Activated CD4-positive, alpha-beta T cell treated with anti-CD3 and anti-CD28 coated beads for 24 hours (primary cell): ENCODE measurements around the gene RBM33.
"Not testable (repeated sequence)": the region's sequence is repeated elsewhere in the genome, so short reads cannot be mapped to it uniquely, and the experiment has no call there.

Experiments
- DNase-seq, 2 donors: peaks; one replicate each; pipeline ENCODE4 v3.0.0-alpha.2; 2020; ENCODE audit warnings: low read depth in 2 of 2

Gene RBM33

DNA sequence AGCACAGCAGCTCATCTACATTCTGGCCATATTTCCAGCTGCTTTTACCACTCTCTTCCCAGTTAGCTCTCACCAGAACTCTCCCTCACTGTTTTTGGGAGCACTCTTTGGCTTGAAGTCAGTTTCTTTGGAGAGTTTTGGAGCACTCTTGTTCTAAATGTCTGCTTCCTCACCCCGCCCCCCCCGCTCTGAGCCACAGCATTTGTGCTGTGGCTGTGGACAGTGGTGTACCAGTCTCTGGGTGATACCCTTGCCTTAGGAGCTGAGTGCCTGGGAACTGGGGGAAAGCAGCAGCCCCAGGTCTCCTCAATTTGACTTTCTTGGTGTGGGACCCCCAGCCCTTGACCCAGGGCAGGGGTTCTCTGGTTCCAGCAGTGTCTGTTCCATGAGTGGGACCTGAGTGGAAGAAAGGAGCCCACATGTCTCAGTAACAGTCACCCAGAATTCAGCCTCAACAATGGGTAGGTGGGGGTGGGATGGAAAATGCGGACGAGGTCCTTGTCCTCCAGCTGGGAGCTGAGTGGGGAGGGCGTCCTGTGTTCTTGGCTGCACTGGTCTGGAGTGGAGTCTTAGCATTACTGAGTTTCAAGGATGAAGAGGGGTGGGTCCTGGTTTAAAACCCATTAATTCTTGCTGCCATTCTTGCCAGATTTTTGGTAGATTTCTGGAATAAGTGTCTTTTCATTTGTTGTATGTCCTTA is 18.0 kb downstream of the RBM33 start:
- DNase-seq = no peak

DNA sequence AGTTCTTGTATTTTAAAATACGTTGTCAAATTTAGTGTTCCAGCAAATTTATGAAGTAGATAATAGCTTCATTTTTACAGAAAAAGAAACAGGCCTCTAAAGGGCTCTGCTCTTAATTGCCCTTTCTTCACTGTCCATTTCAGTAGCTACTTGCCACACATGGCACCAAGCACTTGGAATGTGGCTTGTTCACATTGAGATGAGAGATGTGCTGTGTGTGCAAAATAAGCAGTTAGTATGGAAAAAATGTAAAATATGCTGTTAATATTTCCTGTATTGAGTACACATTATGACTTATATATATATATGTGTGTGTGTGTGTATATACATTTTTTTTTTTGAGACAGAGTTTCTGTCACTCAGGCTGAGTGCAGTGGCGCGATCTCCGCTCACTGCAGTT is 19.5 kb downstream of the RBM33 start:
- DNase-seq = no peak

DNA sequence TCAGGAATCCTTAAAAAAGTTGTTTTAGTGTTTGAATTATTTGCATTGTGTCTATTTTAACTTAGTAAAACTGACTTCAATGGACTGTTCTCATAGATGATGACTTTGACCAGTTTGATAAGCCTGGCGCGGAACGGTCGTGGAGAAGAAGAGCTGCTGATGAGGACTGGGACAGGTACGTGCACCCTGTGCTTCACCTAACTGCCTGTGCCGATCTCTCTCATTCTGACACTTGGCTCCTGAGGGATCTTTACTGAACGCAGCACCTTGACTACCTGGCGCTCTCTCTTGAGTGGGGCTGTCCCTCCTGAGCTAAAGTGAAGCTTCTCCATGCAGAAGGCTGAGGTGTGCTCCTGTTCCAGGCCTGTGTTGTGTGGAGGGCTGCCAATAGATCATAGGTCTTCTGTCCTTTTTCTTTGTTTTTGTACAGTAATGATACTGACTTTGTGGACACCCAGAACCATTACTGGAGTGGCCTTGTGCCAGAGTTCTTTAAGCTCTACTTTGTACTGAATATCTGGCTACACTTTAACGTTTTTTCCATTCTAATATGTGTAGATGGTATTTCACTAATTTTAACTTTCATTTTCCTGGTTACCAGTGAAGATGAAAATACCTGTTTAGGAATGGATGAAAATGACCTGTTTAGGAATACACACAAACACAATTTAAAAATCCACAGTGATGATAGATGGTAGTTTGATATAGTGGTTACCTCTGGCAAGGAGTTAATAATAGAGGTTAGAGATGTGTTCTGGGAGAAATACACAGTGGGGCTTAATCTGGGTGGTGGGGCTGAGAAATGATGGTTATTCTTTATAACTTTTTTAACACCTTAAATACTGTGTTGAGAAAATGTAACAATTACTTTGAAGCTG is 20.9 kb downstream of the RBM33 start:
- DNase-seq = no peak

DNA sequence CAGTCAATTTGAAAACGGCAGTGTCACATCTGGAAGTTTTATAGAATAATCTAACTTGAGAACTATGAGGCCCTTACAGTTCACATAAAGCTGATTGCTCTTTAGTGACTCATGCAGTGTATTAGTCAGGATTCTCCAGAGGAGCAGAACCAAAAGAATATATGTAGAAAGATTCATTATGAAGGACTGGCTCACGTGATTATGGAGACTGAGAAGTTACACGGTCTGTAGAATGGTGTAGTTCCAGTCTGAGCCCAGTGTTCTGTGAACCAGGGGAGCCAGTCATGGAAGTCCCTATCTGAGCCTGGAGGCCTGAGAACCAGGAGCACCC is 21.5 kb downstream of the RBM33 start:
- DNase-seq = no peak

DNA sequence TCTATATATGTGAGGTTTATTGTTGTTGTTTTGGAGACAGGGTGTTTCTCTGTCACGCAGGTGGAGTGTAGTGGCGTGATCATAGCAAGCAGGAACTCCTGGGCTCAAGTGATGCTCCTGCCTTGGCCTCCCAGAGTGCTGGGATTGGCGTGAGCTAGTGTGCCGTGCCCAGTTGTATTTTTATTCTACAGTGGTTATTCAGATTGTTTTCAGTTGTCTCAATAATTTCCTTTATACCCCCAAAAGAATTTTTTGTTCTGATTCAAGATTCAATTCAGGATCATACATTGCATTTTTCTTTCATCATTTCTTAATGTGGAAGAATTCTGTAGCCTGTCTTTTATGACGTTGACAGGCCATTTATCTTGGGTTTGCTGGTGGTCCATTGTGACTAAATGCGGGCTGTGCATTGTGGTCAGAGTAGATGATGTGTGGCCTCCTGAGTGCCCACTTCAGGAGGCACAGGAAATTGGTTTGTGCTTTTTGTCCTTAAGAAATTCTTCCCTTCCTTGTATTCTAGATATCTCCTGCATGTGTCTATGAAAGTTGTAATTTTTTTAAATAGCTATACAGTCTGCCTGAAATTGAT is 22.9 kb downstream of the RBM33 start:
- DNase-seq = no peak

DNA sequence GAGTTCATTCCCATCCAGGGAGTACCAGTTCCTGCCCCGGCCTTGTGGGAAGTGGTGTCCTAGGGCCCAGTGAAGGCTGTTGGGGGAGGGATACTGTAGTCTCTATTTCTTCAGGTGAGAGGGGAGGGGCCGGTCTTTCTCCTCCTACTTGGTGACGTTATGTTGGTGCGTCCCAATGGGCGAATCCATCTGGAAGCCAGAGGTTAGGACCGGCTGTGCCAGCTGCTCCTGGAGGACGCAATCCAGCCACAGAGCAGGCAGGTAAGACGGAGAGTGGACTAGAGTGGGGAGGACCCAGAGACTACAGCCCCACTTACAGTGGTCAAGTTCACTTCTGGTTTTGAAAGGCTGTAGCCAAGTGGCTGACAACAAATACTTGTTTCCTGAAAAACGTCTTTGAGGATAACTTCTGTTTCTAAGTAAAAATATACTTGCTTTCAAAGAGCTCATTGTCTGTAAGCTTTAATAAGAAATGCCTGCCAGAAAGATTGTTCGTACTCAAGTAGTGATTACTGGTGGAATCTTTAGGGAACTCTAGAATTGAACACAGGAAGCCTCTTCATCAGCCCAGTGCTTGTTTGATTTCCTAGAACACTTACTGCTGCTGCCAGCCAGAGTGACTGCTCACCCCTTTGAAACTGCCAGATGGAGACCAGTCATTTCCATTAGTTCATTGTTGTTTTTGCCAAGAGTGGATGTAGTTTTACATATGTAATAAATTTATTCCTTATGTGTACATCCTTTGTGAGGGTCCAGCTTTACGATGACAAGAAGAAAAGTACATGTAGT is 25.4 kb downstream of the RBM33 start:
- DNase-seq = no peak

DNA sequence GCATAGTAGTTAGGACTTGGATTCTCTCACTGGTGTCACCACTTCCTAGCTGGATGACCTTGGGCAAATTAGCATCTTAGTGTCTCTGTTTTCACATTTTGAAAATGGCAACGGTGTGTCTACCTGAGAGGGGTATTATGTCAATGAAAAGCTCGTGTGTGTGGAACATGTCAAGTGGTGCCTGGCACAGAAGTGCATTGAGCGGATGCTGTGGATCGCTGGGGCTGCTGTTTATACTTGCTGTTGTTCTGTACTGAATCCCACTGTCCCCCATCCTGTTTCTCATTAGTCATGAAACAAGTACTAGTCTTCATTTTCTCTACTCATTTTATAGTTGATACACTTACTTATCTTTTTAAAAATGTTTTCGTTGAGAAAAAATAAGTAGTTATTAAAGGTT is 26.1 kb downstream of the RBM33 start:
- DNase-seq = no peak

DNA sequence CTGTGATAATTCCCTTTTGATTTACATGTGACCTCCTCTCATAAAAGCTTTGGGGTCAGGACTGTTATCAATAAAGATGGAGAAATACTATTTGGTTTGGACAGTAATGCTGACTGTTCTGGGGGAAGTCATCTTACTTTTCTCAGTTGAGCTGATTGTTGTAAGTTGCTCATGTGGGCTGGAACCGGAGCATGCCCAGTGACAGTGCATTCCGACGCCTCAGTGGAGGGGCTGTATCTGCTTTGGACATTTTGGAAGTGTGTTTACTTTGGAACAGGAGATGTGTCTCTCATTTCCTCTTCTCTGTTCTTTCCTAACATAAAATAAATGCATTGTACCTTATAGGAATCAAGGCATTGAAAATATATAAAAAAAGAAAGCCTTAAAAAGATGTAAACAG is 30.1 kb downstream of the RBM33 start:
- no peak for DNase-seq

DNA sequence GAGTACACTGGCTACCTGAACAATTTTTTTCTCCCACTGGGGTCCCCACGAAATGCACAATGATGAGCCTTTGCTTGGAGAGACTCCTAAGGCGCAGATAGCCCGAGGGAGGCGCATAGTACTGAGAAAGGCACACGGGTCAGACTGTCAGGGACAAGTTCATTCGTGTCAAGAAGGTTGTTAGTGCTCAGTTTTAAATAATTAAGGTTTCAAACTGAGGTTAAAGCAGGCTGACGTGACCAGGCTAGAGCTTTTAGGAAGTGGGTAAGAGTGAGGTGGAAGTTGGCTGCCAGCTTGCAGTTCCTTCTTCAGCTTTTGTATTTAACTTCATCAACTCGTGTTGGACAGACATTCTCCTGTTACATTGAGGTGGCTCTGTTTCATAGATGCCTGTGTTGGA is 31.6 kb downstream of the RBM33 start:
- no peak for DNase-seq

DNA sequence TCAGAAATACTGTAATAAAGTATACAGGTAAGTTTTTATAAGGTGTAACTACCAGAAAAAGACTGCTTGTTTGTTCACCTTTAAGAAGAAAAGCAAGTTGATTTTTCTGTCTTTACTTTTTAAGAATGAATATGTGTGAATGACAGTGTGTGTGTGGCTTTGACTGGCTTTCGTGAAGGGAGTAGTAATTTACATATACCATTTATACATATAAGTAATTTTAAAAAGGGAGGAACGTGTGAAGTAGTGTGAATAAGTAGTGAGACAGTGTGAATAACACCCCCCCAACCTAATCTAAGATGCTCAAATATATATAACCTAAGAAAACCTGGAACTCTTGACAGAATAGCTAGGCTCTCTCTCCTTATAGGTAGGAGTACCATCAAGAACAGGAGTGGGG is 33.2 kb downstream of the RBM33 start:
- no peak for DNase-seq

DNA sequence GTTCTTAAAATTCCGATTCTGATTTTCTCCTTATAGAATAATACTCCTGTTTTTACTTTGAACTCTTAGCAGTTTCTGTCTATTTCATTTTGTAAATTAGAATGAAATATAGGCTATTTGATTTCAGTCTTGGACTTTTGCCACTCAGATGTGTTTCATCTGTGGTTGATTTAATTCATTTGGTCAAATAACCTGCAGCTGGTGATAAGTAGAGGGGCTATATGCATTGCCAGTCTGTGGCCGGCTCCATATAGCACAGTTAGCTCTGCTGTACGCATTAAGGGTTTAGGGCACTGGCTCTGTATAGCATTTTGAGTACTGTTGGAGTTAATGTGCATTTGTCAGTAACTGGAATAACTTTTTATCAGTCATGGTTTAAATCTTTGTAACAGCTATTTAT is 35.7 kb downstream of the RBM33 start:
- no peak for DNase-seq

DNA sequence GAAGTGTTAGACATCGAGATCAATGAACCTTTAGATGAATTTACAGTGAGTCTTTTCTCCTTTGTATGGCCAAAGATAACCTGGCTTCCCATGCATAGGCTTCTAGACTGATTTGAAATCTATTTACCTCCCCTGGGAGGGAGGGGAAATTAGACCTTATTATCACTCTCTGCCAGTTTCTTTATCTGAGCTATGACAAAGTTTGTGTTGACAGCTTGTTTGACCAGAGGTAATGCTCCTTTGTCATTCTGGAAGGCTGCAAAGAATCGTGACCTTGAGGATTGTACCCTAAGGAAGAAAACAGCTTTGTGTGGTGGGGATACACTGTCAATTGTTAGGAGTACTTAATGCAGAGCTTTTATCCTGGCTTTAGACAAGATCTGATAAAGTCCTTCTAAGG is 36.4 kb downstream of the RBM33 start:
- no peak for DNase-seq

DNA sequence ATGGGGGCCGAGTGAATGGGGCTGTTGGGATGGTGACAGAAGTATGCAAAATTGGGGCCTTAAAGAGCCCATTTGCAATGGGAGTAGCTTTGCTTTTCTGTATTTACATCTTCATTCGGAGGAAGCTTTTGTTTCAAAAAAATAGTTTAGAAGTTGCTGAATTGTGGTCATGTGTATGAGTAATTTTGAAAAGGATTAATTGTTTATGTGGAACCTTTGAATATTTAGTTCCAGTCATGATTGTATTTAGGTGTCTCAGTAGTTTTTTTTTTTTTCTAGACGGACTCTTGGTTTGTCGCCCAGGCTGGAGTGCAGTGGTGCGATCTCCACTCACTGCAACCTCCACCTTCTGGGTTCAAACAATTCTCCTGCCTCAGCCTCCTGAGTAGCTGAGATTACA is 37.2 kb downstream of the RBM33 start:
- DNase-seq = no peak

DNA sequence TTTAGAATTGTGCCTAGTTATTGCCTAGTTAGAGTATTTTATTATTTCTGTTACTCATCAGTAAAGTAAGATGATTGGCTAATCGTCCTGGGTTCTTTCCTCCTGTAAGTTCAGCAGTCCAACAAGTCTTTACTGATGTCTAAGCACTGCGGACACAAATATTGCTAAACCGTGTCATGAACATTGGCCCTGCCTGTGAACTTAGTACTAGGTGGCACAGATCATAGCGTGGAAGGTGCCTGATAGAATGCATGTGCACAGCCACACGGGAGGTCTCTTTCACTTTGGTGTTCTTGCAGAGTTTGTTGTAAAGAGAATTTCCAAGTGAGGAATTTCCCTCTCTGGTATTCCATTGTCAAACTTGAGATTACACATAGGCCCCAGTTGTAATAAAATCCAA is 38.0 kb downstream of the RBM33 start:
- no peak for DNase-seq

DNA sequence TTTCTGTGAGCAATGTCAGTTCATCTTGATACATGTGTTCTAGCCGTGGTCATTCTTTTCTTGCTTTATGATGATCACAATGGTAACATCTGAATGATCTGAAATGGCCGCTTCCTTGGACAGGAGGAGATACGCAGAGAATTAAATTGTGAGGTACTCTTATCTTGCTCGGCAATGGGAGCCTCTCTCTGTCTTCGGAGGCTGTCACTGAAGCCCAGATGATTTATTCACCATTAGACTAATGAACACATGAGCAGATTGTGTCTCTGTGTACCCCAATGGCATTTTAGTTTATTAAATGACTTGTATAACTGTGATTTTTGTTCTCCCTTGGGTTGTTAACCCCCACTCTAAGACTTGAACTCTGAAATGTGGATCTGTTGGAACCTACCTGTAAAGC is 38.6 kb downstream of the RBM33 start:
- DNase-seq = no peak

DNA sequence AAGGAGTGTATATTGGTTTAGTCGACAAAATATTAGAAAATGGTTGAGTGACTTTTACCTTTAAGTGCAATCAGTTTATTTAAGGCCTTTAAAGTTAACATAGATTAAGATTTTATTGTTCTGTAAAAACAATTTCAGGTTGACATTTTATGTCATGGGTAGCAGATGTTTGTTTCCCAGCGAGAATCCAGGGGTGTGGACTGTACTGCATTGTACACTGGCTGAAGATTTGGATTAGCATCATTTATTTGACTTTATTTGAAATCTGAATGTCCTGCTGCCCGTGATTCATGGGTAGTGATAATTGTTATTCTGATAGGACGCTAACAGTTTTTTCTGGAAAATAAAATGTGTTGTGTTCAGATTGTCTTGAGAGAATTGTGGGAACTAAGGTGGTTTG is 39.3 kb downstream of the RBM33 start:
- no peak for DNase-seq

DNA sequence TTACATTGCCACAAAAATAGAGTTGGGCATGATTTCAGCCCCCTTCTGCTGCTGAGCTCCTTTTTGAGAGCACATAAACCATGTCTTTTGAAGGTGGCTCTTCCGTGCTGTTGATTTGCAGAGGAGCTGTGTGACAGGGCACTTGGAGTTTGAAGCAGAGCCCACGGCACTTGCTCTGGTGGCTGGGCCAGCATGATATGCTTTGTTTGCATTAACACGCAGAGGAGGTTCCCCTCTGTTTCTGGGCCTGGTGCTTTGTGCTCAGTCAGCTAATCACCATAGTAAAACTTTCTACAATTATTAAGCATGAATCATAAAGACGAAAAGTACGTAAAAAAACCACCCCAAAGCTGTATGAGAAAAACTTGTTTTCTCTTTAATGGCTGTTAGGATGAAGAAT is 40.1 kb downstream of the RBM33 start:
- no peak for DNase-seq

DNA sequence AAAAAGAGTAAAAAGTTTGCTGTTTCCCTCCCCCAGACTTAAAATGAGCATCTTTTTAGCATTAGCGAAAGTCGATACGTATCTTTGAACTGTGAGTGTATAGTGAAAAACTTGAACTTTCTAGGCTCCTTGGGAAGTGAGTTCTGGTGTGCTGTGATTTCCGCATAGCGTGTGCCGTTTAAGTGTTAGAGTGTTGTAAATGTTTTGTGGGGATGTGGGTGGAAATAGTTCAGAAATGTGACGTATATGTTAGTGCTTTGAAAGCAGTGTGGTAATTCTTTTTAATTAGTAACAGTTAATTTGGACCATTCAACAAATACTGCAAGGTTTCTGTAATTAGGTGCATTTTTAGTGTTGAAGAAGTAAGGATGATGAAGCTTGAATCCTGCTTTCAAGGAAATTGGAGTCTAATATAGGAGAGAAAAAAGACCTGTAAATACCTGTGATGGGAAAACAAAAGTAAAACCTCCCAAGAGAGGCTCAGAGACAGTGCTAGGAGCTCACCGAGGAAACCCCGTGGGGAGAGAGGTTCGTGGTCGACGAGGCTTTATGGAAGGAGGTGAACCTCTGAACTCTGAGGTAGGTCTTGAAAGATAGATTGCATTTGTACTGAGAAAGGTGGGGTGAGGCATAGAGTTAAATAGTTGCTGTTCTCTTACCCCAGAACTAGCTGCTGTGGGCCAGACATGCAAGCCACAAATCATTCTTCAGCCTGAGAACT is 40.8 kb downstream of the RBM33 start:
- DNase-seq = no peak

DNA sequence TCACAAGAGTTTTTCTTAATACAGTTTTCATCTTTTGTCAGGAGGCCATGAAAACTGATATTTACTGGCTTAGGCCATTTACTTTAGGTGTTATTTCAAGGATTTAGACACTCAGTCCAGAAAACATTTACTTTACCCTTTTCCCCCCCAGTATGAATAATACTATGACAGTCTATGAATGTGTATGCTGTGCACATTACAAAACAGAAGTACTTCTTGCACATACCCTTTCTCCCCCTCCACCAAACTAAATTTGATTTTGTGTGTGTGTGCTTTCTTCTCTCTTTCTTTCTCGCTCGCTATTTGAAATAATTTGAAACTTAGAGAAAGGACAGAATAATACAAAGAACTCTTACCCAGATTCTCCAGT is 41.3 kb downstream of the RBM33 start:
- DNase-seq = no peak

DNA sequence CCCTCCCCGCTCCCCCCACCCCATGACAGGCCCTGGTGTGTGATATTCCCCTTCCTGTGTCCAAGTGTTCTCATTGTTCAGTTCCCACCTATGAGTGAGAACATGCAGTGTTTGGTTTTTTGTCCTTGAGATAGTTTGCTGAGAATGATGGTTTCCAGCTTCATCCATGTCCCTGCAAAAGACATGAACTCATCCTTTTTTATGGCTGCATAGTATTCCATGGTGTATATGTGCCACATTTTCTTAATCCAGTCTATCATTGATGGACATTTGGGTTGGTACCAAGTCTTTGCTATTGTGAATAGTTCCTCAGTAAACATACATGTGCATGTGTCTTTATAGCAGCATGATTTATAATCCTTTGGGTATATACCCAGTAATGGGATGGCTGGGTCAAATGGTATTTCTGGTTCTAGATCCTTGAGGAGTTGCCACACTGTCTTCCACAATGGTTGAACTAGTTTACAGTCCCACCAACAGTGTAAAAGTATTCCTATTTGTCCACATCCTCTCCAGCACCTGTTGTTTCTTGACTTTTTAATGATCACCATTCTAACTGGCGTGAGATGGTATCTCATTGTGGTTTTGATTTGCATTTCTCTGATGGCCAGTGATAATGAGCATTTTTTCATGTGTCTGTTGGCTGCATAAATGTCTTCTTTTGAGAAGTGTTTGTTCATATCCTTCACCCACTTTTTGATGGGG is 42.3 kb downstream of the RBM33 start:
- DNase-seq = not testable (repeated sequence)

DNA sequence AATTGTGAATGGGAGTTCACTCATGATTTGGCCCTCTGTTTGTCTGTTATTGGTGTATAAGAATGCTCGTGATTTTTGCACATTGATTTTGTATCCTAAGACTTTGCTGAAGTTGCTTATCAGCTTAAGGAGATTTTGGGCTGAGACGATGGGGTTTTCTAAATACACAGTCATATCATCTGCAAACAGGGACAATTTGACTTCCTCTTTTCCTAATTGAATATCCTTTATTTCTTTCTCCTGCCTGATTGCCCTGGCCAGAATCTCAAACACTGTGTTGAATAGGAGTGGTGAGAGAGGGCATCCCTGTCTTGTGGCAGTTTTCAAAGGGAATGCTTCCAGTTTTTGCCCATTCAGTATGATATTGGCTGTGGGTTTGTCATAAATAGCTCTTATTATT is 43.8 kb downstream of the RBM33 start:
- not testable (repeated sequence) for DNase-seq
